NCI-H2196 (cell line): ENCODE measurements around the gene IGSF23.
"Not testable (repeated sequence)": the region's sequence is repeated elsewhere in the genome, so short reads cannot be mapped to it uniquely, and the experiment has no call there.

Experiments
- DNase-seq: peaks from one replicate; lab custom pipeline; 2025; ENCODE audit not compliant: unreplicated experiment; lab: John Stamatoyannopoulos, UW

Gene IGSF23

GRCh38 chr19:44587963-44588770, 25.2 kb upstream of the IGSF23 start:
- DNase-seq = no peak

- no peak for DNase-seq
These were observed 24.6 kb upstream of the IGSF23 start for GRCh38 chr19:44588771-44589112.

DNA sequence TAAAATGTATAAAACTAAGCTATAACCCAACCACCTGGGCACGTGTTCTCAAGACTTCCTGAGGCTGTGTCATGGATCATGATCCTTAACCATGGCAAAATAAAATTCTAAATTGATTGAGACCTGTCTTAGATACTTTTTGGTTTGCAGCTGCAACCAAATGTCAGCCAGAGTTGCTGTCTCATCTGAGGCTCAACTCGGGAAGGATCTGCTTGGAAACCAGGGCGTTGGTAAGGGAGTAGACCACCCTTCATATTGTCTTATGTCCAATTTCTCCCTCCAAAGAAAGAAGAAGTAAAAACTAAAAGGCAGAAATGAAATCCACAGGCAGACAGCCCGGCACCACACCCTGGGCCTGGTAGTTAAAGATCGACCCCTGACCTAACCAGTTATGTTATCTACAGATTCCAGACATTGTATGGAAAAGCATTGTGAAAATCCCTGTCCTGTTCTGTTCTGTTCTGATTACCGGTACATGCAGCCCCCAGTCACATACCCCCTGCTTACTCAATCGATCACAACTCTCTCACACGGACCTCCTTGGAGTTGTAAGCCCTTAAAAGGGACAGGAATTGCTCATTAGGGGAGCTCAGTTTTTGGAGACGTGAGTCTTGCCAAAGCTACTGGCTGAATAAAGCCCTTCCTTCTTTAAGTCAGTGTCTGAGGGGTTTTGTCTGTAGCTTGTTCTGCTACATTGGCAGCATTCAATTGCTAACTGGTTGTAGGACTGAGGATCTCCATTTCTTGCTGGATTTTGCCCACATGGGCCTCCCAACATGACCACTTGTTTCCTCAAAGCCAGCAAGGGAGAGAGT, 22.9 kb upstream of the IGSF23 start:
- DNase-seq = no peak

- DNase-seq = not testable (repeated sequence)
These were observed 21.9 kb upstream of the IGSF23 start for GRCh38 chr19:44591340-44591993.

GRCh38 chr19:44592451-44592890, 20.9 kb upstream of the IGSF23 start:
- no peak for DNase-seq

- no peak for DNase-seq
These were observed 20.1 kb upstream of the IGSF23 start for GRCh38 chr19:44593294-44593693.

DNA sequence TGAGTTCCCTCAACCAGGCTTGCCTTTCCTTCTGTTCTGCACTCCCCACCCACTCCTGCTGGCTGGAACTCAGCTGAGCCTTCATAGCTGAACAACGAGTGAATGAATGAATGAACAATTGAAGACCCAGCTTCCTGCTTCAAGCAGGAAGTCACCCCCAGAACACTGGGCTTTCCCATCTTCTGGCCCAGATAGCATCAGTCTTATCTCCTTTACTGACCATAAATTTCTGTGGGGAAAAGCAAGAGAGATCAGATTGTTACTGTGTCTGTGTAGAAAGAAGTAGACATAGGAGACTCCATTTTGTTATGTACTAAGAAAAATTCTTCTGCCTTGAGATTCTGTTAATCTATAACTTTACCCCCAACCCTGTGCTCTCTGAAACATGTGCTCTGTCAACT, 19.5 kb upstream of the IGSF23 start:
- not testable (repeated sequence) for DNase-seq

GRCh38 chr19:44596428-44597130, 16.8 kb upstream of the IGSF23 start:
- no peak for DNase-seq

GRCh38 chr19:44597131-44597491, 16.3 kb upstream of the IGSF23 start:
- no peak for DNase-seq

DNA sequence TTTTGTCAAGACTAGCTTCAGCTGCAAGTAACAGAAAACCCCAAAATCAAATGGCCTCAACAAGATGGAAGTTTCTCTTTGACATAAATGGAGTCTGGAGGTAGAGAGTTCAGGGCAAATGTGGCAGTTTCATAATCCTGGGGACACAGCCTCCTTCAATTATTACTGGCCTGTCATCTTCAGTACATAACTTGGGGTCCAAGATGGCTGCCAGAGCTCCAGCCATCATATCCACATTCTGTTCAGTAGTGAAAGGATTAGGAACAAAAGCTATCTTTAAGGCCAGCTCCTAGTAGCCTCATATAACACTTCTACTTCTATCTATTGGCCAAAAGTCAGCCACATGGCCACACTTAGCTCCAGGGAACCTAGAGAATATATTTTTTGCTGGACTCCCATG, 15.0 kb upstream of the IGSF23 start:
- DNase-seq = no peak

DNA sequence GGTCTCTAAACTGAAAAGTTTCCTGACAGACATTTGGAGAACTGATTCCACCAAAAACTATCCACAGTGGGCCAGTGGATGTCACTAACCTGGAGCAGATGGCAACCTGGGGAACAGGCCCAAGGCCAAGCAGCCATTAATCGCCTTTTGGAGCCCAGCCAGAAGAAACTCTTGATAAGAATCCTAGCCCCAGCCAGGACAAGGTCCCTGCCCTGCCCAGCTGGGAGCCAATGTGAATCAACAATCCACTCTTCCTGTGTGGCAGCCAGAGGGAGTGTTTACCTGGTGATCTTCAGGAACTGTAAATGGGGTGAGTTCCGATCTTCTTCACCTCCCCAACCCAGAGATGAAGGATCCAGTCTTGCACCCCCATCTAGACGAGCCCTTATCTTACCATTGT, 14.5 kb upstream of the IGSF23 start:
- peak; percentile 25 for DNase-seq

DNA sequence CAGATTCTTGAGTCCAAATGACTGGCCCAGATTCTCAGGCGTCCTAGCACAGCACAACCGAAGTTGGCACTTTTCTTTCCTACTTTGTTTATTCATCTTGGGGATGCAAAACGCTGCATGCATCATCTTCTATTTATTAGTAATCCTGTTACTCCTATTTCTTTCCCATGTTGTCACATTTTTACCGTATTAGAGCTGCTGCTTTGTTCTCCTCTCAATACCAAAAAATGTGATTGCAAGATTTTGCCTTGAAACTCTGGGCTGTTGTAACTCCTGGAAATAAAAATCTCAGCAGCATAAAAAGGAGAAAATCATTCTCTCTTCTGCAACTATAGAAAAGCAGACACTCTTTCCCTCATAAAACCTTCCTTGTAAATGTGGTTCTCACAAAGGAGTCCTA, 12.9 kb upstream of the IGSF23 start:
- DNase-seq = no peak

DNA sequence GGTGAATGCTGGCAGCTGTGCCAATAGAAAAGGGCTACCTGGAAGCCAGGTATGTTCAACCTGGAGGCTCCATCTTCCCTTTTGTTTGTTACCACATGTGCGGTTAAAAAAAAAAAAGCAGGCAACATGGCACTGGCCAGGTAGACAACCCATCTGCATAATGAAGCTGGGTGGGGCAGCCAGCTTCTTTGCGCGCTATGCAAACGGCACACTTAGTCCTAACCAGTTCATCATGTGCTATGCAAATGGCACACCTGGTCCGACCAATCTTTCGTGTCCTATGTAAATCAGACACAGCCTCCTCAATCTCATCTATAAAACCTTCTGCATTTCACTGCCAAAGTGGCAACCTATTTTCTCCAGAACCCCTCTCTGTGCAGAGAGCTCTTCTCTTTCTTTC, 11.3 kb upstream of the IGSF23 start:
- DNase-seq = peak; percentile 69

GRCh38 chr19:44603201-44603945, 10.0 kb upstream of the IGSF23 start:
- DNase-seq = no peak

DNA sequence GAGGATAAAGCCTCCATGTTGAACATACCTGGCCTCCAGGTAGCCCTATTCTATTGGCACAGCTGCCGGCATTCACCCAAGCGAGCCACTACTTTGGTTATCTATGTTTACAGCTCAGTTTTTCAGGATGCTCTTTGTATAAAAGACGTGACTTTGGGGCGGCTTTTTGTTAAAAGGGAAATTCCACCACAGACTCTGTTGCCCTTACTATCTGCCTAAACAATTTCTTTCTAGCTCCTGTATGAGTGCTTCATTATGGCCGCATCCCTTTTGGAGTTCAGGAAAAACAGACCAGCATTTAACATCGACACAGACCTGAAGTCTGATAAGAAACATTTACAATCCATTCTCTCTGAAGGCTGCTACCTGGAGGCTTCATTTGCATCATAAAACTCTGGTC, 9.1 kb upstream of the IGSF23 start:
- DNase-seq = no peak

DNA sequence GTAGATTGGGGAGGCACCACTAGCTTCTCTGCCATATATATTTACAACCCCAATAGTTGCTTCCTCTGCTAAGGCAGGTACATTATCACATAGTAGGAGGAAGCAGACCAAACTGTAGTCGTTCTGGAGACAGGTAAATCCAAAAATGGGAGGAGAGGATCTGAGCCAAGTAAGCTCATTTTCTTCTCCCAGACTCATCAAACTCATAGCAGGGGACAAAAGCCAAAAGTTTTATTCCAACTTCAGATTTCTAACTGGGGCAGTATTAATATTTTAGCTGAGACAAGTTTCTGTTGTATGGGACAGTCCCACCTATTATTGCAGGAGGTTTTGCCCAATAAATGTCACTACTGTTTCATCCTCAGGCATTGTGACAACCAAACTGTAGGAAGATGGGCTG, 7.8 kb upstream of the IGSF23 start:
- DNase-seq = no peak

- DNase-seq = no peak
These were observed 6.3 kb upstream of the IGSF23 start for GRCh38 chr19:44607049-44607448.

DNA sequence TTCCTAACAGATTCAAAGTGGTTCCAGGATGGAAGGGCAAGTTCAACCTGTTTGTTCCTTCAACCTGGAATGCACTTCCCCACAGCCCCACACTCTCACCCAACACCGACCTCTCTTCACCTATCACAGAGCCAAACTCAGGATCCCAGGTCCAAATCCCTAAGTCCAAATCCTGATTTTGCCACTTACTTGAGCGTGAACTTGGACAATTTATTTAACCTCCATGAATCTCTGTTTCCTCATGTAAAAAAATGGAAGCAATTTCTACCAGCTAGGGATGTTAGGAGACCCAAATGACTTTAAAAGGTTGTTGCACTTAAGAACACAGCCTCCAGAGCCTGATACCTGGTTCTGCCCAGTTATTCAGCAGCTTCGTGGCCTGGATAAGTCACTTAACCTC, 5.4 kb upstream of the IGSF23 start:
- DNase-seq = no peak

GRCh38 chr19:44608391-44608821, 5.0 kb upstream of the IGSF23 start:
- no peak for DNase-seq

- DNase-seq = no peak
These were observed 4.1 kb upstream of the IGSF23 start for GRCh38 chr19:44609219-44609618.

- DNase-seq = not testable (repeated sequence)
These were observed 2.9 kb upstream of the IGSF23 start for GRCh38 chr19:44610497-44610896.
